Hematopoietic multipotent progenitor cell treated with erythropoietin and hydrocortisone succinate and interleukin-3 and kit ligand, for 6 days (in vitro differentiated cells): ENCODE measurements around the gene GNE.
"Not testable (repeated sequence)": the region's sequence is repeated elsewhere in the genome, so short reads cannot be mapped to it uniquely, and the experiment has no call there.

ENCODE experiments used
- DNase-seq: peaks from one replicate; pipeline ENCODE4 v3.0.0-alpha.2; 2015

The GNE gene

DNA sequence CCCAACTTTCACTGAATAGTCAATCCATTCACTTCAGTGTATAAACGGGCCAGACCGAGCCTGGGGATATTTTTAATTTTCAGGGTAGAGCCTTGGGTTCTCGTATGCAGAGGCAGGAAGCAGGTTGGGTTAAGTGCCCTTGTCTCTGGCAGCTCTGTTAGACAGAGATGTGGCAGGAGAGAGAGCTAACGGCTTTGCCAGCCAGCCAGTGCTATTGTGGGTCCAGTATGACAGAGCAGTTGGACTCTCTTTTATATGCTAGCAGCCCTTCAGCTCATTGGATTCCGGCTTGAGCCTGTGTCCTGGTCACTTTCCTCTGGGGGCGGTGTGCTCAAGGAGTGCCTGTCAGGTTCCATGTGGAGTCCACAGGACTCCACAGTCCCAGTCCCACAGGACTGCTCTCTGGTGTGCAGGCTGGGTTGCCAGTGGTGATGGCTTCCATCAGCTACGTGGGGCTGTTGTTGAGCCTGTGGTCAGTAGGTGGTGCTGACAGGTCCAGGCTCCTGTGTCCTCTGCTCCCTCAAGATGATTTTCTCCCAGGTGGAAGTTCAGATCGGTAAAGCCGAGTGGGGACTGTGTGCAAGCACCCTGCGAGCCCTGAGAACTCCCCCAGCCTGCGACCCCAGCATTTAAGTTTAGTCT is 53.2 kb downstream of the GNE start:
- DNase-seq = no peak

DNA sequence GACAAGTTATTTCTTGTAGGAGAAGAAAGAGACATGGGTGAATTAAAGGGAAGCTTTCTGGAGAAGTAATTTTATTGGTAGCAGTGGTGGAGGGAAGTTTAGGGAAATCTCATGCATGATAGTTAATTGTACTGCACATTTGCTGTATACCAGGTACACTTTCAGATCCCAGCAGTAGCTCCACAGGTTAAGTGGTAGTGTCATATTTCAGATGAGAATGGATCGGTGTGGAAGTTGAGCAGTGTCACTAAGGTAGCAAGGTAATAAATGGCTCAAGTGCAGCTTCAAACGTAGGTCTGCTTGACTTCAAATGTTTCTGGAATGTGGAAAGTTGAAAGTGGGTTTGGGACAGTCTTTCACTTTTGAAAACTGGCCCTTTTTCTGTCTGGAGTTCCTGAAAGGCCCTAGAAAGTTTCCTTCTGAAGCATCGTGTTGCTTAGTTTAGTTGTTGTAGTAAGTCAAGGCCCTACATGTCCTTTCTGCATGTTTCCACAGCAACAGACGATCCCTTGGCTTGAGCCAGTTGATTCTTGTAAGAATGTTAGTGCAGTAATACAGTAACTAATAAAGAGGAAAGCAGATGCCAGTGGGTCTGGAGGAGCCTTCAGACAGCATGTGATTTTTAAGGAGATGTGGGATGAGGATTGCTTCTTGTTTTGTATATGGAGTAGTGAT is 63.8 kb downstream of the GNE start:
- DNase-seq = no peak

DNA sequence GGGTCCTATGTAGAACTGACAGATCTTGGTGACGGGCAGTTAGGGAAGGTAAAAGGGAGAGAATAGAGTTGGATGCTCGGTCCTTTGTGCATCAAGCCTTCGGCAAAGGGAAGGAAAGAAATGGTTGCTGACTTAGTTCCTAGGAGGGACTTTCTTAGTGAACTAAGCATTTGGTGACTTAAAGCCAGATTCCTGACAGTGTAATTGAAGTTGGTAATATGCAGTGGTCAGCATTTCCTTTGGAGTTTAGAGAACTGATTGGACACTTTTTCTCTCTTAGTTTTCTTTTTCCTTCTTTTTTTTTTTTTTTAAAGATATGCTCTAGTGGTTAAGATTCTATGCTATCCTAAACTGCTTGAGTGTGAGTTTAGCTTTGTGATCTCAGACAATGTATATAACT is 65.2 kb downstream of the GNE start:
- DNase-seq = no peak

DNA sequence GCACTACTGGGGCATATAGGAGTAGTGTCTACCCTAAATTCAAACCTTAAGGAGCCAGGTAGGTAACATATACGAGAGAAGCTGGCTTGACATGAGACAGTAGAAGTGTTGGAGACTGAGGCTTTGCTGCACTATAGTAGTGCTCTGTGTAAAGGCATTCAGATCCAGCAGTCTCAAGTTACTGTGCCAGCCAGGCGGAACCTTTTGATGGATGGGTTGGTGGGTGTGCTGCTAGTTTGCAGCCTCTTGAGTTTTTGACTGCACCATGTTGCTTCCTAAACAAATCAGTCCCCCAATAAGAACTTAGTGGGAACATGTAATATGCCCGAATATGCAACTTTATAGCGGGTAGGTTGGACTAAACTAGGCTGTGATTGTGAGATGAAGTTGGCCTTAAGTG is 66.1 kb downstream of the GNE start:
- DNase-seq = no peak

DNA sequence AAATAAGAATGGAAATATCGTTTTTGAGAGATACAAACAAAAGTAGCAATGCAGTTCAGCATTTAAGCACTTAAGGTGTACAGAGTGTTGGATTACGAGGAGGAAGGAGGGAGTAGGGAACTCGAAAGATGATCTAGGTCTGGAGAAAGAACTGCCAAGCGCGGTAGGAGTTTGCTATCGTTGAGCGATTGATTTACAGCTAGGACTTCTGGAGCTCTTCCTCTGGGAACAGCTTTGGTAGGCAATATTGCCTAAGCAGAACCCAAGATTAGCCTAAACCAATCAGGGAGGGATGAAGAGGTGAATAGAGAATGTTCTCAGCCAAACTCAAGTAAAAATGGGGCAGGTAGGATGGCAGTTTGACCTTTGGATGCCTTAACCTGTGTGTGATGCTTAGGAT is 66.6 kb downstream of the GNE start:
- DNase-seq = peak; percentile 32

DNA sequence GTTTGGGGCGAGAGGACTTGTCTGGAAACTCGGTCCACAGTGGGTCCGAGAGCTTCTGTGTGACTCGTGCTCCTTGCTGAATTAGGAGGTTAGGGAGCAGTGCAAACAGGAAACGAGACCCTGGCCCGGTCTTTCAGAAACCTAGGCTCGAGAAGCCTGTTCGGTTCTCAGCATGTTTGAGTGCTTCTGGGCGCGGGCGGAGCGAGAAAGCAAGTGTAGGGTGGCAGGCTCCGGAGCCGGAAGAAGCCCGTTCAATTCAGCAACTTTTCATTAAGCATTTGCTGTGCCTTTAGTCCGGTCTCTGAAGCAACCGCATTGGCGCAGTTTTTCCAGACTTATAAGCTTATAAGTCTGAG is 67.0 kb downstream of the GNE start:
- DNase-seq = peak; percentile 61

DNA sequence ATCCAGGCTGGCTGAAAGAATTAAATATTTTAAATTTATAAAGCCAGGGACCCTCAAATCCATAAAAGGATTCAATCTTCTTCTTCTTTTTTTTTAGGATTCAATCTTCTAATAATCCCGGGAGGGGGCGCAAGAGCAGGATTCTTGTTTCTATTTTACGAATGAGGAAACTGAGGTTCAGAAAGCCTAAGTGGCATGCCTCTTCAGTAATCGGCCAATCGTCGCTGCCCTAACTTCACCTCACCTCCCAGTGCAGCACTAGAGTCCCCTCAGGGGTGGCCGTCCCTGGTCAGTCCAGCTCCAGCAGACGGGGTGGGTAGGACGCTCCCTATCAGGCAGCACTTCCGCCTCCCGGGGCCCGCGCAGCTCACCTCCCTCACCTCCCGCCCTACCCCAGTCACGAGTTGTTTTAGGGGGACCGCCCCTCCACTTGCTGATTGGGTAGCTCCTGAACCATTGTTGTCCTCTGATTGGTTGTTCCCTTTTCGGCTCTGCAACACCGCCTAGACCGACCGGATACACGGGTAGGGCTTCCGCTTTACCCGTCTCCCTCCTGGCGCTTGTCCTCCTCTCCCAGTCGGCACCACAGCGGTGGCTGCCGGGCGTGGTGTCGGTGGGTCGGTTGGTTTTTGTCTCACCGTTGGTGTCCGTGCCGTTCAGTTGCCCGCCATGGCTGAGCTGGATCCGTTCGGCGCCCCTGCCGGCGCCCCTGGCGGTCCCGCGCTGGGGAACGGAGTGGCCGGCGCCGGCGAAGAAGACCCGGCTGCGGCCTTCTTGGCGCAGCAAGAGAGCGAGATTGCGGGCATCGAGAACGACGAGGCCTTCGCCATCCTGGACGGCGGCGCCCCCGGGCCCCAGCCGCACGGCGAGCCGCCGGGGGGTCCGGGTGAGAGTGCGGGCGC is 67.6 kb downstream of the GNE start, which contains the start of gene CLTA:
Gene CLTA (plus strand): TSS at position 534 of the 902 bp plus-strand sequence. CDS start 136 bp downstream, at position 670.
- peak; percentile 100 for DNase-seq

DNA sequence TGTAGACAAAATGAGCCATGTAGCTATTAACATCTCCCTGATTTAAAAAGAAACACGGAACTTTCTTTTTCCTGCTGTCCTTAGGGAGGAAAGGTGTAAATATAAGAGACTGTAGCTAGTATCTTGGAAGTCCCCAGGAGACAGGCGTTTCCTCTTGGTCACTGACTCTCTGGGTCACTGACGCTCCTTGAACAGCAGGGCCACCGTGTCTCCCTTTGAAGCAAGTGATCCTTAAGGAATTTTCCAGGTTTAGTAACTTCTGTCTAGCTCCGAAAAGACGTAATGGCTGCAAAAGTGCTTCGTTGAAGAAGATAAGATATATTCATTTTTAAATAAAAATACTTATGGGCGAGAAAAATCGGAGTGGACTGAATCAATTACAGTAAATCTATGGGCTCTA is 68.3 kb downstream of the GNE start:
- peak; percentile 32 for DNase-seq

DNA sequence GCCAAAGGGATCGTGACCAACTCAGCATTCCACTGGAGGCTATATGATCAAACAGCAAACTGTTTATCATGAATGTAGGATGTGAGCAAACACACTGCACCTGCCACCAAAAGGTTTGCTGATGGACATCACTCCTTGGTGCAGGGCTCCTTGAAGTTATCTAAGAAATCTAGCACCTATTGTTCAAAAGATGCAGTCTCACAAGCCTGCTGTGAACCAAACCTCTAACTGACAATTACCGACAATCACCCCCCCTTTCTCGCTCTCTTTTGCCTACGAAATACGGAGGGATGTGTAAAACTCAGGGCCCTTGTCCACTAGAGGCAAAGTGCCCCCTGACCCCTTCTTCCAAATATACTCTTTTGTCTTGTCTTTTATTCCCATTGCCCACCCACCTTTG is 70.0 kb downstream of the GNE start:
- DNase-seq = no peak

DNA sequence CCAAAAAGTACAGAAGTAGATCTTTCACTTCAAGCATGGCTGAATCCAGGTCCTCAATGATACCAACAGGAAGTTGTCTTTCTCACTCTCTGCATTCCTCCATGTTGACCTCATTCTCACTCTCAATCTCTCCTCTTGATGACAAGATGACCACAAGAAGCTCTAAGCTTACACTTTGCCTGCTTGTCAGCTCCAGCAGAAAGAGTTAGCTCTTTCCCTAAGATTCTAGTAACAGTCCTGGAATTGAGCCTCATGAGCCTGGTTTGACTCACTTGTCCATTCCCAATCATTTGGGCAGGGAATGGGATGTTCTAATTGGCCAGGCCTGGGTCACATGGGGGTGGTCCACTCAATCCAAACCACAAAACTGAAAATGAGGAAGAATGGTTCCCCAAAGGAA is 70.8 kb downstream of the GNE start:
- DNase-seq = no peak

DNA sequence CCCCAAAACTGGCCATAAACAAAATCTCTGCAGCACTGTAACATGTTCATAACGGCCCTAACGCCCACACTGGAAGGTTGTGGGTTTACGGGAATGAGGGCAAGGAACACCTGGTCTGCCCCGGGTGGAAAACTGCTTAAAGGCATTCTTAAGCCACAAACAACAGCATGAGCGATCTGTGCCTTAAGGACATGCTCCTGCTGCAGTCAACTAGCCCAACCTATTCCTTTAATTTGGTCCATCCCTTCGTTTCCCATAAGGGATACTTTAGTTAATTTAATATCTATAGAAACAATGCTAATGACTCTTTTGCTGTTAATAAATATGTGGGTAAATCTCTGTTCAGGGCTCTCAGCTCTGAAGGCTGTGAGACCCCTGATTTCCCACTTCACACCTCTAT is 78.0 kb downstream of the GNE start:
- DNase-seq = not testable (repeated sequence)

DNA sequence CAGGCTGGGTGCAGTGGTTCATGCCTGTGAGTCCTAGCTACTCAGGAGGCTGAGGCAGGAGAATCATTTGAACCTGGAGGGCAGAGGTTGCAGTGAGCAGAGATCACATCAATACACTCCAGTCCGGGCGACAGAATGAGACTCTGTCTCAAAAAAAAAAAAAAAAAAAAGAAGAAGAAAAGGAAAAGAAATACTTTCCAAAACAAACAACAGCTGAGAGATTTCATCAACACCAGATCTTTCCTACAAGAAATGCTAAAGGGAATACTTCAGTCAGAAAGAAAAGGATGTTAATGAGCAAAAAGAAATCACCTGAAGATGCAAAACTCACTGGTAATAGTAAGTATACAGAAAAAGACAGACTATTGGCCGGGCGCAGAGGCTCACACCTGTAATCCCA is 80.7 kb downstream of the GNE start:
- DNase-seq = no peak

DNA sequence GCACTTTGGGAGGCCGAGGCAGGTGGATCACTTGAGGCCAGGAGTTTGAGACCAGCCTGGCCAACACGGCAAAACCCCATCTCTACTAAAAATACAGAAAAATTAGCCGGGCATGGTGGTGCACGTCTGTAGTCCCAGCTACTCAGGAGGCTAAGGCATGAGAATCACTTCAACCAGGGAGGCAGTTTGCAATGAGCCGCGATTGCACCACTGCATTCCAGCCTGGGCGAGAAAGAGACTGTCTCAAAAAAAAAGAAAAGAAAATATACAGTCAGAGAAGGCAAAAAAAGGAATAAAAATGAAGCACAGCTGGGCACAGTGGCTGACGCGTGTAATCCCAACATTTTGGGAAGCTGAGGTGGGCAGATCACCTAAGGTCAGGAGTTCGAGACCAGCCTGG is 81.8 kb downstream of the GNE start:
- DNase-seq = not testable (repeated sequence)

DNA sequence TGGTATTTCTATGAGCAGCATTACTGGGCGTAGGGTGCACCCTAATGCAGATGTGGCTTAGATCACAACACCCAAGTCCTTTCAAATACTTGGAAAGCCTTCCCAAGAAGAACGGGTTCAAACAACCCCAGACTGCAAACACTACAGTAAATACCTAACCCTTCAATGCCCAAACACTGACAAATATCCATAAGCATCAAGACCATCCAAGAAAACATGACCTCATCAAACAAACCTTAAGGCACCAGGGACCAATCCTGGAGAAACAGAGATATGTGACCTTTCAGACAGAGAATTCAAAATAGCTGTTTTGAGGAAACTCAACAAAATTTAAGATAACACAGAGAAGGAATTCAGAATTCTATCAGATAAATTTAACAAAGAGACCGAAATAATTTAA is 83.0 kb downstream of the GNE start:
- not testable (repeated sequence) for DNase-seq

DNA sequence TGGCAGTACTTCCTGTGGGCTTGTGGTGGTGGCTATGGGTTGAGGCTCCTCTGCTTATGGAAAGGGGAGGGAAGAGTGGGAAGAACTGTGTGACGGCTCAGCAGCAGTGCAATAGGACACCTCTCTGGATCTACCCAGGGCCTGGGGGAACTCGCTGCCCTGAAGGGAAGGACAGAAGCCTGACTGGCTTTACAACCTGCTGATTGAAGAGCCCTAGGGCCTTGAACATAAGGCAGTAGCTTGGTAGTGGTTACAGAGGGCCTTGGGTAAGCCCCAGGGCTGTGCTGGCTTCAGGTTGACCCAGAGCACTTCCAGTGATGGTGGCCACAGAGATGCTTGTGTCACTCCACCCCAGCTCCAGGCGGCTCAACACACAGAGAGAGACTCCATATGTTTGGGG is 83.5 kb downstream of the GNE start:
- no peak for DNase-seq

DNA sequence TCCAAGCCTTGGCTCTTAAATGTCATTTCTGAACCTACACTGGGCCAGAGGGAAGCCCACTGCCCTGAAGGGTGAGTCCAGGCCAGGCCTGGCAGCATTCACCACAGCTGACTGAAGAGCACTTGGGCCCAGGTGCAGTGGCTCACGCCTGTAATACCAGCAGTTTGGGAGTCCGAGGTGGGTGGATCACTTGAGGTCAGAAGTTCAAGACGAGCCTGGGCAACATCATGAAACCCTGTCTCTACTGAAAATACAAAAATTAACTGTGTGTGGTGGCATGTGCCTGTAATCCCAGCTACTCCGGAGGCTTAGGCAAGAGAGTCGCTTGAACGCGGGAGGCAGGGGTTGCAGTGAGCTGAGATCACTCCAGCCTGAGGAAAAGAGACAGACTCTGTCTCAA is 84.0 kb downstream of the GNE start:
- DNase-seq = no peak

DNA sequence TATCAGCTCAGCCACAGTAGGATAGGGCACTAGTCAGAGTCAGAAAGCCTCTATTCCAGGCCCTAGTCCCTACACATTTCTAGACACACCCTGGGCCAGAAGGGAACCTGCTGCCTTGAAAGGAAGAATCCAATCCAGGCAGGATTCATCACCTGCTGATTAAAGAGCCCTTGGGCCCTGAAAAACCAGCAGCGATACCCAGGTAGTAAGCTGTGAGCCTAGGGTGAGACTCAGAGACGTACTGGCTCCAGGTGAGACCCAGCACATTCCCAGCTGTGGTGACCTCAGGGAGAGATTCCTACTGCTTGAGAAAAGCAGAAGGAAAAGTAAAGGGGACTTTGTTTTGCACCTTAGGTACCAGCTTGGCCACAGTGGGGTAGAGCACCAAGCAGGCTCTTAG is 84.4 kb downstream of the GNE start:
- DNase-seq = no peak

DNA sequence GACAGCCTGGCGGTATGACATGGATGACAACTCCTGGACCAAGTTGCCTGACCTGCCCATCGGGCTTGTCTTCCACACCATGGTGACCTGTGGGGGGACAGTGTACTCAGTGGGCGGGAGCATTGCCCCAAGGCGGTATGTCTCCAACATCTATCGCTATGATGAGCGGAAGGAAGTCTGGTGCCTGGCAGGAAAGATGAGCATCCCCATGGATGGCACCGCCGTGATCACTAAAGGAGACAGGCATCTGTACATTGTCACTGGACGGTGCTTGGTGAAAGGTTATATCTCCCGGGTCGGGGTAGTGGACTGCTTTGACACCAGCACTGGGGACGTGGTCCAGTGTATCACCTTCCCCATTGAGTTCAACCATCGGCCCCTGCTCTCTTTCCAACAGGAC is 87.7 kb downstream of the GNE start:
- DNase-seq = no peak

DNA sequence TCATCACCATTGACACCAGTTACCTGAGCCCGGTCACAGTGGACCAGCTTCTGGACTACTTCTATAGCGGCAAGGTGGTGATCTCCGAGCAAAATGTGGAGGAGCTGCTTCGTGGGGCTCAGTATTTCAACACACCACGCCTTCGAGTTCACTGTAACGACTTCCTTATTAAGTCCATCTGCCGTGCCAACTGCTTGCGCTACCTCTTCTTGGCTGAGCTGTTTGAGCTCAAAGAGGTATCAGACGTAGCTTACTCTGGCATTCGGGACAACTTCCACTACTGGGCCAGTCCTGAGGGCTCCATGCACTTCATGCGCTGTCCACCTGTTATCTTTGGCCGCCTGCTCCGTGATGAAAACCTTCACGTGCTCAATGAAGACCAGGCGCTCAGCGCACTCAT is 88.5 kb downstream of the GNE start:
- DNase-seq = no peak

DNA sequence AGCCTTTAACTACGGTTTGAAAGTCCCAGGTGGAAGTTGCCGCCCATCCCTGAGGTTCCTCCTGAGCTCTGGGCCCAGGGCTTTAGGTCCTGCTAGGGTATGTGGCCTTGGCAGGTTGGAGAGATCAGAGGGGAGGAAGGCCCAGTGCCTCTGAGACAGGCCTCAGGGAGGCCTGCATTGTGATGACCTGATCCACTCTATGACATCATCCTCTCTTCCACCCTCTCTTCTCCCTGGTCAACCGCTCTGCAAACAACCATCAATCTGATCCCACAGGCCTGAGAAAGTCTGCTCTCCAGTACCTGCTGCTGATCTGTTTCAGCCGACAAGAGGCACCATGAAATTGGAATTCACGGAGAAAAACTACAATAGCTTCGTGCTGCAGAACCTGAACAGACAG is 89.1 kb downstream of the GNE start, which contains the start of gene CCIN:
Gene CCIN (plus strand): TSS at position 223 of the 400 bp plus-strand sequence. CDS start 115 bp downstream, at position 338.
- DNase-seq = no peak

DNA sequence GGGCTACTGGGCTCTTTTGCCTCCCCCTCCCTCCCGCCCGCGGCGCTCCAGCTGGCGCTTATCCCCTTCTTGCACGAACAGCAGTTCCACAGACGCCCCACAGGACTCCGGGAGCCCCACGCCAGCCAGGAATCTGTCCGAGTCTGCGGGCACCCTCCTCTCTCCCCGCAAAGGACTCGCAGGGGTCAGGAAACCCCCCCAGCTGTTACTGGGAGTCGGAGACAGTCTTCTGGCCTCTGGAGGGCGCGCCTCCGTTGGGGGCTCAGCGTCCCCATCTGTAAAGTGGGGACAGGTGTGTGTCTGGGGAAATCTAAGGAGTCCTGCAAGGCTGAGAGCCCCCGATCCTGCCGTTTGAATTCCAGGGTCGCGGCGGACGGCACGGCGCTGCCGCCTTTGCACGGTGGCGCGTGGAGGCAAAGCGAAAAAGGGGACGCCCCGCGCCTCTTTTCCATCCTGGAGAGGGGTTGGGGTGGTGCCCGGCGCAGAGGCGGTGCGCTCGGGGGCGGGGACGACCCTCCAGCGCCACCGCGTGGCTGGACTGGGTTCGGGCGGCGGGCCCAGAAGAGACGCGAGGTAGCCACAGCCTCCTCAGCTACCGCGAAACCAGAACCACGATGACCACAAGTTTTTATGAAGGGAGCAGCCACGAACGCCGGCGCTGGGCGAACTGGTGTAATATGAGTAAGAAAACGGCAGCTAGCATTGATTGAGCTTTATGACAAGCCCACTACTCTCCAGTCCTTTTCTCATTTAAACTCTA is 91.9 kb downstream of the GNE start:
- DNase-seq = peak; percentile 85

DNA sequence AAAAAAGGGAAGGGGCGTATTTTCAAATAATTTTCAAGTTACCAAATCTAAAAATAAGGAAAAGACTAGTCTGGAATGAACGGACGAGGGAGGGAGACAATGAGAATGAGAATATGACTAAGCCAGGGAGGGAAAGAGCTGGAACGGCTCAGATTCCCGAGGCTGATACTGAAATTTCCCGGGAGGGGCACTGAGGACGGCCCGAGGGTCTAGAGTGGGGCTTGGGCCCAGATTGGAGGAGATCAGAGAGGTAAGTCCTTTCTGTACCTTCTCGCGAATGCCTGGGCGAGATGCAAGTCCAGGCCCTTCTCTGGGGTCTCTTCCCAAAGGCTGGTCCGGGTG is 92.5 kb downstream of the GNE start:
- DNase-seq = no peak

DNA sequence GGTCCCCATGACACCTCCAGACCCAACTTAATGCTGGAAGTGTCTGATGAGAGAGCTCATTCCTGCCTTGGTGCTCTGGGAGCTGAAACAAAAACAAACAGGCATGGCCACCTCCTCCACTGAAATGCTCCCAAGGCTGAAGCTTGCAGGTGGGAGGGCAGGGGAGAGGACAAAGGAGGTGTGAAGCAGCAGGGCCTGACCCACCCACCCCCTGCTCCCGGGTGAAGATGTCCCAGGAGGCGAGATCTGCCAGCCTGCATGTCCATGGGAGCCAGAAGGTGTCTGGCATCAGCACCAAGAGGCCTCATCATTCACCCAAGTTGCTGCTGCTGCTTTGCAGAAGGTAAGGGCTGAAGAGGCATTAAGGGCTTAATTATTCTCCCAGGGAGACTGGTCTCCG is 93.3 kb downstream of the GNE start:
- DNase-seq = no peak
